Mesenteric fat pad (tissue), 1 donor: ENCODE measurements around the gene AQR. TPM values are rescaled to one million over a fixed set of nuclear protein-coding genes. Genes with fewer than 3 reads are reported as not detected.

Source experiments
- DNase-seq: peaks from one replicate; pipeline ENCODE4 v3.0.0-alpha.2; 2020; ENCODE audit warnings: low spot score
- total RNA-seq: library from RNA; stranded (reverse); fragmentation: NEBNext Ultra II Directional; extraction: Animal tissue kit (Norgen Biotek cat#: 25700); gene quantifications from one replicate; pipeline ENCODE4 v1.2.1, GENCODE V29; 2021
- donor health status: DM: yes; HTN: yes; CAD: no.

The AQR gene
- total RNA-seq, 1 donor from 2014 or later, result 31.5 TPM

- no peak for DNase-seq
These were observed 85.9 kb downstream of the AQR start for GRCh38 chr15:34883633-34884032.

DNA sequence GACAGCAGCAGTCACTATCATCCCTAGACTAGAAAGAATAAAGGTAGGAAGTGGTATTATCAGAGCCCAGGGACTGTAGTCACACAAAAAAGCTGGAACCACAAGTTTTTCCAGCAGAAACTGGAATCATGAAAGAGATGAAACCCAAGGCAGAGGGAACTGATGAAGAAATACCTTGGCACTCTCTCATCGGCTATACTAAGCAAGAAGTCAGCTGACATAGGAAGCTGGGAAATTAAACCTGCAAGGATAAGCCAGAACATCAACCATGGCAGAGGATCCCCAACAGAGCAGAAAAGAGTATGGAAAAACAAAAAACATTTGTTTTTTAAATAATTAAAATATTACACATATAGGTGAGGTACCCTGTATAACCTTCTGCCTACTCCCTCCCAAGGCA lies 86.5 kb downstream of the AQR start:
- DNase-seq, result no peak

GRCh38 chr15:34879107-34879506 lies 90.4 kb downstream of the AQR start:
- DNase-seq, result no peak

GRCh38 chr15:34876640-34877039 lies 92.9 kb downstream of the AQR start:
- no peak for DNase-seq

GRCh38 chr15:34869110-34869509 lies 100.4 kb downstream of the AQR start:
- no peak for DNase-seq

DNA sequence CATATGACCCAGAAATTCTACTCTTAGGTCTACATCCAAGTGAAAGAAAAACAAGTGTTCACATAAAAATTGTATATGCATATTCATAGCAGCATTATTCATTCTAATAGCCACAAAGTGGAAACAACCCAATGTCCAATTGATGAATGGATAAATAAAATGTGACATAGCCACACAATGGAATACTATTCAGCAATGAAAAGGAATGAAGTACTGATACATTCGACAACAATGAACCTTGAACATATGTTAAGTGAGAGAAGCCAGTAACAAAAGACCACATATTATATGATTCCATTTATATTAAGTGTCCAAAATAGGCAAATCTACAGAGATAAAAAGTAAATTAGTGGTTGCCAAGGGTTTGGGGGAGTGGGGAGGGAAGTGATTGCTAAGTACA lies 104.0 kb downstream of the AQR start:
- no peak for DNase-seq

- no peak for DNase-seq
These were observed 108.3 kb downstream of the AQR start for GRCh38 chr15:34861214-34861613.

DNA sequence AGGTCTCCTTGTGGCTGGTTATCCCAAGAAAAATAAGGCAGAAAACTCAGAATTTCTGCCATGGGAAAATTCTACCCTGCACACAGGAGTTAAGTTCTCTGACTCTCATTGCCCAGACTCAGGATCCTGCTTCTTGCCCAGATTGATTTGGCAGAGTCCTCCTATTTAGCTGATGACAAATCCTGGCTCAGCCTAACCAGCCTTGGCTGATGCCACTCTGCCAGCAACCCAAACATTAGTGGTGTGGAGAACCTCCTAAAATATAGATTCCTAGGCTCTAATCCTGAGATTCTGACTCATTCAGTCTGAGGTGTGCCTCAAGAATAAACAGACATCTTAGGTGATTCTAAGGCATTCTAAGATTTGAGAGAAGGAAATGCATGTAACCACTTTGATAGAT lies 113.6 kb downstream of the AQR start:
- DNase-seq, result no peak

- DNase-seq, result no peak
These were observed 114.1 kb downstream of the AQR start for GRCh38 chr15:34855413-34855812.

GRCh38 chr15:34854232-34854631 lies 115.3 kb downstream of the AQR start:
- no peak for DNase-seq

DNA sequence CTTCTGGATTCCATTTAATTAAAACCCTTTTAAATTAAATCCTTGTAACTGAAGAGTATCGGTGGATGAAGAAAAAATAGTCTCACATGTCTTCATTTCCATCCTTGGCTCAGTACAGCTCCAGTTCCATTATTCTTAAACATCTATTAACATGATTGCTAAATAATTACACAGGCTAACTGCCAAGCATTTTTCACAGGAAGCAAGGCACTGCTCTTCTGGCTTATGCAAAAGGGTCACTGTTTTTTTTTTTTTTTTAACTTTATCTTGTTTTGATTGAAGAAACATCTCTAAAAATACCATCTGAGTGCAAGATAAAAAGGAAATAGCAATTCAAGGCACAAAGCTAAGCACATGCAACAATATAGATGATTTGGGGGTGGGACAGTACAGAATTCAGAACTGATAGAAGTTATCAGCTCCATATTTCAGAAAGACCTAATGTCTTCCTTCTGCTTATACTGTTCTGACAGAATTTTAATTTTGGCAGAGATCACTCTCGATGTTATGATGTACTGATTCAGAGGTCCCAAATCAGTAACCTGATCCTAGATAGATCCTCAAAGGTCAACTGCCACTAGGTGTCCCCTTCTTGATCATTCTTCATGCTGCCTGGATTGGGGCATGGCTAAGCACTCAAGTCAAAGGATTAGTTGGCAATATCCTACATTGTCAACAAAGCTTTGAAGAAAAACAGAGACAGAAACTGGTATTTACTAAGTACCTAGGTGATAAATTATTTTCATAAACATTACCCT lies 116.4 kb downstream of the AQR start:
- no peak for DNase-seq

DNA sequence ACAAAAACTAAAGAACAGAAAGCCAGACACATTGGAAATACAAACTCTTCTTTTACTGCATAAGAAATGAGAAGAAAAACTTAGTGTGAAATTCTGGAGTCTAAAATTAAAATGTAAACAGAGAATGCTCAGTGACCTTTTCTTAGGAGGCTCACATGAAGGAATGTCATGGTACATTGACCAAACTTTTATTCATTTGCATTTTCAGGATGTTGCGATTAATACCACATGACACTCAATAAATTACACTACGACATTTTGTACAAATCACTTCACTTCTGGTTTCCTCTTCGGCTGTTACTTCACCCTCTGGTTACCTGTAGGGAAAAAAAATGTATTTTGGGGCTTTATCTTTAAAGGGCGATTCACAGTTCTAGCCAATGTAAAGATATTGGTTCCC lies 117.8 kb downstream of the AQR start:
- no peak for DNase-seq

GRCh38 chr15:34851007-34851406 lies 118.5 kb downstream of the AQR start:
- DNase-seq, result no peak

DNA sequence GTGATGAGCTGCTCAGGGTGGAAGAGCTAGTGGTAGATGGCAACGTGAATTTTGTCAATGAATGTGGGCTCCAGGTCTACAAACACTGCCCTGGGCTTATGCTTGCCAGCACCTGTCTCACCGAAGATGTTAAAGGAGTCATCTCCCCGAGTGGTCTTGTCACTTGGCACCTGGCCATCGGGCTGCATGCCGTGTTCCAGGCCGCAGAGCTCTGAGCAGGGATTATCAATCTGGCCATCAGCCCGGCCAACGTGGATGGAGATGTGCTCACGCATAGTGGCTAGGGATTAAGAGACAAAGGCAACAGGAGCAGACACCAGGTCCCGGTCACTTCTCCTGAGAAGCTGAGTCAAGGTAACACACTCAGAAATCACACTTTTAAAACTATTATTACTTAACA lies 119.4 kb downstream of the AQR start:
- no peak for DNase-seq

- no peak for DNase-seq
These were observed 120.1 kb downstream of the AQR start for GRCh38 chr15:34849364-34849959.

DNA sequence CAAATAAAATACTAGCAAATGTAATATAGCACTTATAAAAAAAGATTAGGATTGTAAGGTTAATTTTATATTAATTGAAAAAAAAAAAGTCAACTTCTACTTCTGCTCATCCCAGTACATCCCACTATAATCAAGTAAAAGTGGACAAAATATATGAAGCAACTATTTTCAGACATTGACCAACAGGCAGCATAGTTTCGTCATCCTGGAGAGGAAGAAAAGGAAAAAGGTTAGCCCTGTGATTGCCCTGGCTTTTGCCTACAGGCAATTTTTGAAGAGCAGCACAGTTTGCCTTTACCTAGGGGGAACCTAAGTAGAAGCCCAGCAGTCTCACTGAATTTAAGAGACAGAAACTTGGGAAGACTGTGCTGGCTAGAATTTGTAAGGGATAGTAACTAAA lies 121.9 kb downstream of the AQR start:
- DNase-seq, result no peak

DNA sequence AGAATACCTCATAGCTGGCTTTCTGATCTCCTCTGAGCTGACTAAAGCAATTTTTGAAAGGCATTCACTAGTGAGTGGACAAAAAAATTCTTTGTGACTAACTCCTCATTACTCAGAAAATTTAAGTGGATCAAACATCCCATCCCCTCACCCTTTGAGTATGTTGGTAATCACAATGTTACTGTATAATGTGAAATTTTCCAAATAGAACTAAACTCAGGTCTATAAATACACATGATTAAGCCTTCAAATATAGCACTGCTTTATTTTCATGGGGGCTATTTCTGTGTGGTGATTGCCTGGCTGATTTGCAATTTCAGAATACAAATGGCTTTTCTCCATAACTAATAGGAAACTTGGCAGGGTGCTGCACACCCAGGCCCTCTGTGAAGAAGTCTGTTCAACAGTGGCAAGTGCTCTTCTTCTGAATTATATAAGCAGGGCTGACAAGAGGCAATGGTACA lies 128.2 kb downstream of the AQR start:
- DNase-seq, result no peak

GRCh38 chr15:34838282-34838681 lies 131.3 kb downstream of the AQR start:
- no peak for DNase-seq

GRCh38 chr15:34837246-34838016 lies 132.1 kb downstream of the AQR start:
- DNase-seq, result no peak

DNA sequence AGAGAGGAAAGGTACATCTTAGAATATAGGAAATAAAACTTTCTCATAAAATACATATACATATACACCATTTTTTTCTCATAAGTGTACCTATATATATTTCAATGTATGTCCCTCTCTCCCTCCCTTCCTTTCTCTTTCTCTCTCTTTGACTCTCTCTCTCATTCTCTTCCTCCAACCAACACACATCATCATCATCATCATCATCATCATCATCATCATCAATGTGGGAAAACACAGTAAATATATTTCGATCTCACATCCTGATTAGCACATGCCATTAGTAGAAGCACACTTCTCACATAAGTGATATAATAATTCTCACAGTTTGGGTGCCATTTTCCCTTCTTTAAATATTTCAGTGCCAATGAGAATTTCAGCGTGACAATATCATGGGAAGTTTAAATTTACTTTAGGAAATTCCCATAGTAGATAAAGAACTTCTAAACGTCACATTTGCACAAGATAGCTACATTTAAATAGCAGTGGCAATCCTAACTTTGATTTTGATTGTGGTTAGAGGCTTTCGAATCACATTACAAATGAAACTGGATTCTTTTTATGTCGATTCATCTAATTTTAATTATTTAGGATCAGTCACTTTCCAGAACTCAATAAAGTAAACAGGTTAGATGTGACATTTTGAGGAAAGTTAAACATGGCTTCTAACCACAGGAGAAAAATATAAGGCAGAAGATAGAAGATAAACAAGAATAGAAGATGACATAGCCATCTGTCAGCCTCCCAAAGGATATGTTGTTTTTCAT lies 141.2 kb downstream of the AQR start:
- no peak for DNase-seq

DNA sequence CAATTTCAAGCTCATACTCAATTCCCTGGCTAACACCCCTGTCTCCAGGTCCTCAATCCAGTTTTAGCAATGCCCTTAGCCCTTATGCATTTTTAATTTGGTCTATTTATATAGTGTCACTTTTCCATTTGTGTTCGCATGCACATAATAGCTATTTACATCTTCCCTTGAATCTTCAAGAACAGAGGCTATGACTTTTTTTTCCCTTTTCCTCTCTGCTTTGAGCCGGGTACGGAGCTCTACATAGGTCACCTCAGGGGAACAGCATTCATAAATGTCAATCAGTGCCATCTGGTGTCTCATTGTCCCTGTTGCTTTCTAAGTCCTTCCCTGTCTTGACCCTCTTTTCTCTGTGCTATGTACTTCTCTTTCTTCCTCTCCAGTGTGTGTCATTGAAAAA lies 147.7 kb downstream of the AQR start:
- DNase-seq, result no peak

GRCh38 chr15:34820110-34820509 lies 149.4 kb downstream of the AQR start:
- no peak for DNase-seq
